ENCODE measurements around the gene DSCAM. TPM values are rescaled to one million over a fixed set of nuclear protein-coding genes. Genes with fewer than 3 reads are reported as not detected.

Gene DSCAM
- total RNA-seq, 4 donors from 2014 or later: not detected

GRCh38 chr21:40164905-40165772, 681.8 kb downstream of the DSCAM start:
- Histone ChIP-seq H3K4me1 (no peaks in the 10 kb centered on the region), H3K27ac (no peak overlapping the region), H3K36me3 (no peaks in the 10 kb centered on the region), H3K4me3 (no peak overlapping the region), H3K9me3 (no peaks in the 10 kb centered on the region), H3K27me3 (no peaks in the 10 kb centered on the region)
- TF ChIP-seq, protein P1, sequence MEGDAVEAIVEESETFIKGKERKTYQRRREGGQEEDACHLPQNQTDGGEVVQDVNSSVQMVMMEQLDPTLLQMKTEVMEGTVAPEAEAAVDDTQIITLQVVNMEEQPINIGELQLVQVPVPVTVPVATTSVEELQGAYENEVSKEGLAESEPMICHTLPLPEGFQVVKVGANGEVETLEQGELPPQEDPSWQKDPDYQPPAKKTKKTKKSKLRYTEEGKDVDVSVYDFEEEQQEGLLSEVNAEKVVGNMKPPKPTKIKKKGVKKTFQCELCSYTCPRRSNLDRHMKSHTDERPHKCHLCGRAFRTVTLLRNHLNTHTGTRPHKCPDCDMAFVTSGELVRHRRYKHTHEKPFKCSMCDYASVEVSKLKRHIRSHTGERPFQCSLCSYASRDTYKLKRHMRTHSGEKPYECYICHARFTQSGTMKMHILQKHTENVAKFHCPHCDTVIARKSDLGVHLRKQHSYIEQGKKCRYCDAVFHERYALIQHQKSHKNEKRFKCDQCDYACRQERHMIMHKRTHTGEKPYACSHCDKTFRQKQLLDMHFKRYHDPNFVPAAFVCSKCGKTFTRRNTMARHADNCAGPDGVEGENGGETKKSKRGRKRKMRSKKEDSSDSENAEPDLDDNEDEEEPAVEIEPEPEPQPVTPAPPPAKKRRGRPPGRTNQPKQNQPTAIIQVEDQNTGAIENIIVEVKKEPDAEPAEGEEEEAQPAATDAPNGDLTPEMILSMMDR (IDR thresholded peaks at IDR 0.05): no peak
- TF ChIP-seq POLR2A (IDR thresholded peaks at IDR 0.05): no peak
- TF ChIP-seq POLR2AphosphoS5 (IDR thresholded peaks at IDR 0.05): no peak
- no peak for TF ChIP-seq EP300 (IDR thresholded peaks at IDR 0.05)
- ATAC-seq: no peak
- 67 to 69% methylated on average over 10 of the region's 10 CpGs for WGBS, 2 donors (ENCODE audit: low coverage in 1 of 2)

- ATAC-seq: no peak
- no peak overlapping the region for H3K27ac ChIP-seq
- H3K27me3 ChIP-seq: no peaks in the 10 kb centered on the region
- no peak overlapping the region for H3K4me3 ChIP-seq
- H3K36me3 ChIP-seq: no peaks in the 10 kb centered on the region
- TF ChIP-seq POLR2AphosphoS5 (IDR thresholded peaks at IDR 0.05) (no peak), EP300 (IDR thresholded peaks at IDR 0.05) (no peak), POLR2A (IDR thresholded peaks at IDR 0.05) (no peak)
- TF ChIP-seq, protein P1 (IDR thresholded peaks at IDR 0.05): no peak
- H3K4me1 ChIP-seq: no peaks in the 10 kb centered on the region
- 56 to 60% methylated on average over 2 of the region's 2 CpGs for WGBS, 2 donors (ENCODE audit: low coverage in 1 of 2)
- no peaks in the 10 kb centered on the region for H3K9me3 ChIP-seq
Measured at GRCh38 chr21:40162075-40162474, 684.9 kb downstream of the DSCAM start.

- no peak overlapping the region for H3K27ac ChIP-seq
- no peak overlapping the region for H3K4me3 ChIP-seq
- no peaks in the 10 kb centered on the region for H3K27me3 ChIP-seq
- no peak for ATAC-seq
- no peaks in the 10 kb centered on the region for H3K4me1 ChIP-seq
- WGBS, 2 donors (ENCODE audit: low coverage in 1 of 2): 57 to 71% methylated on average over 2 to 3 of the region's 5 CpGs
- TF ChIP-seq POLR2A (IDR thresholded peaks at IDR 0.05) (no peak), EP300 (IDR thresholded peaks at IDR 0.05) (no peak), POLR2AphosphoS5 (IDR thresholded peaks at IDR 0.05) (no peak)
- TF ChIP-seq, protein P1 (IDR thresholded peaks at IDR 0.05): no peak
- no peaks in the 10 kb centered on the region for H3K9me3 ChIP-seq
- no peaks in the 10 kb centered on the region for H3K36me3 ChIP-seq
Measured at GRCh38 chr21:40160911-40161310, 686.0 kb downstream of the DSCAM start.

DNA sequence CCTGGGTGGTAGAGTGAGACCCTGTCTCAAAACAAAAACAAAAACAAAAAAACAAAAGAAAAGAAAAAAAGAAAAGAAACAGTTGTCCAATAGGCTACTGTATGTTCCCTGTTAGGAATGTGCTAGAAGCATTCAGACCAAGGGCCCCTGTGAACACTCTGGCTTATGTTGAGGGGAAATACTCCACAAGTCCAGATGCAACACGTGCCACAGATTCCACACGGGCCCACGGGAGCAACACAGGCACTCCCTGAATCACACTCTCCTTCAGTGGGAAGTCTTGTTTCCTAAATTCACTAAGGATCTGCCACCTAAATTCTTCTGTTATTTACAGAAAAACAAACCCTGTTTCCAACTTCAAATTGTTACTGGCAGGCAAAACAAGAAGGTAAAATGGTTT, 688.6 kb downstream of the DSCAM start:
- 20 to 31% methylated on average over 1 to 3 of the region's 3 CpGs for WGBS, 2 donors (ENCODE audit: low coverage in 1 of 2)
- Histone ChIP-seq H3K4me3 (no peak overlapping the region), H3K36me3 (no peaks in the 10 kb centered on the region), H3K27me3 (no peaks in the 10 kb centered on the region), H3K4me1 (no peaks in the 10 kb centered on the region), H3K27ac (no peak overlapping the region), H3K9me3 (no peaks in the 10 kb centered on the region)
- ATAC-seq: no peak
- TF ChIP-seq POLR2A (IDR thresholded peaks at IDR 0.05) (no peak), POLR2AphosphoS5 (IDR thresholded peaks at IDR 0.05) (no peak), EP300 (IDR thresholded peaks at IDR 0.05) (no peak)
- TF ChIP-seq, protein P1 (IDR thresholded peaks at IDR 0.05): no peak

- H3K36me3 ChIP-seq: no peaks in the 10 kb centered on the region
- no peak overlapping the region for H3K4me3 ChIP-seq
- TF ChIP-seq POLR2A (IDR thresholded peaks at IDR 0.05) (no peak), POLR2AphosphoS5 (IDR thresholded peaks at IDR 0.05) (no peak), EP300 (IDR thresholded peaks at IDR 0.05) (no peak)
- TF ChIP-seq, protein P1 (IDR thresholded peaks at IDR 0.05): no peak
- H3K9me3 ChIP-seq: no peaks in the 10 kb centered on the region
- no peaks in the 10 kb centered on the region for H3K27me3 ChIP-seq
- ATAC-seq: no peak
- H3K27ac ChIP-seq: no peak overlapping the region
- 81 to 97% methylated on average over 5 to 6 of the region's 7 CpGs for WGBS, 2 donors (ENCODE audit: low coverage in 1 of 2)
- no peaks in the 10 kb centered on the region for H3K4me1 ChIP-seq
Measured at GRCh38 chr21:40155563-40155962, 691.4 kb downstream of the DSCAM start.

Data from gastroesophageal sphincter (tissue), 4 donors.